ENCODE data around the gene DVL2. TPM values are rescaled to one million over a fixed set of nuclear protein-coding genes. Genes with fewer than 3 reads are reported as not detected.

Gene DVL2
- total and polyA plus RNA-seq, 2 of the 13 experiments (the other 11 are each of a cell fraction or from before 2014, with no cell fraction given), result 5.7 to 38.2 TPM

- TF ChIP-seq, protein P1, sequence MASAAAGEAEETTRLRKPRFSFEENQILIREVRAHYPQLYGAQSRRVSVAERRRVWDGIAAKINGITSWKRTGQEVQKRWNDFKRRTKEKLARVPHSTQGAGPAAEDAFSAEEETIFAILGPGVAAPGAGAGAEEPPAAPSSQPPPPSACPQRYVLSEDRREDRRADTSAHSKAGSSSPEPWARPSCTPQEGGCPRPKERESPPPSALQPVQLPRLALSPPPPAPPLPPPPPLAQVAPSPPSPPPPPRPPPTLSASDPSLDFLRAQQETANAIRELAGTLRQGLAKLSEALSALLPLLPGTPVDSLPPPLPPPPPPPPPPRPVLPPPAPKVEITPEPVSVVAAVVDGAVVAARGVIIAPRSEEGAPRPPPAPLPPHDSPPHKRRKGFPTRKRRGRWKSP (CRISPR knock-in tag; IDR thresholded peaks at IDR 0.05), result peak; percentile 31; the same call in 1 of the 2 replicates
- TF ChIP-seq JUND (CRISPR knock-in tag; IDR thresholded peaks at IDR 0.05) (no peak), ZNF232 (CRISPR knock-in tag; IDR thresholded peaks at IDR 0.05; ENCODE audit: borderline replicate concordance) (0 out of 2 replicates have a peak, but pooled peaks have one; percentile 60), GMEB1 (CRISPR knock-in tag; IDR thresholded peaks at IDR 0.05; ENCODE audit: borderline replicate concordance) (peak; percentile 72), HNRNPK (IDR thresholded peaks at IDR 0.05; ENCODE audit: low read depth, low read length, poor library complexity, severe bottlenecking) (peak; percentile 95), CENPX (CRISPR knock-in tag; IDR thresholded peaks at IDR 0.05) (no peak), NR3C1 (CRISPR knock-in tag; IDR thresholded peaks at IDR 0.05) (no peak), ZNF607 (CRISPR knock-in tag; IDR thresholded peaks at IDR 0.05; ENCODE audit: borderline replicate concordance) (peak; percentile 93), TAF1 (CRISPR knock-in tag; IDR thresholded peaks at IDR 0.05) (peak; percentile 73; the same call in 1 of the 2 replicates), REPIN1 (CRISPR knock-in tag; IDR thresholded peaks at IDR 0.05; ENCODE audit: borderline replicate concordance, low read depth) (peak; percentile 81; the same call in 1 of the 2 replicates), ATM (IDR thresholded peaks at IDR 0.05; ENCODE audit: borderline replicate concordance) (no peak), HES4 (CRISPR knock-in tag; IDR thresholded peaks at IDR 0.05; ENCODE audit: borderline replicate concordance) (0 out of 2 replicates have a peak, but pooled peaks have one; percentile 32), NFE2L2 (IDR thresholded peaks at IDR 0.05; ENCODE audit: low read length) (no peak), HNF4A (CRISPR knock-in tag; IDR thresholded peaks at IDR 0.05) (peak; percentile 54; the same call in 1 of the 2 replicates), SUZ12 (IDR thresholded peaks at IDR 0.05; ENCODE audit: low read depth, low read length) (no peak), PHF21A (CRISPR knock-in tag; IDR thresholded peaks at IDR 0.05) (no peak; the same call in 1 of the 2 replicates), ZNF557 (CRISPR knock-in tag; IDR thresholded peaks at IDR 0.05) (0 out of 2 replicates have a peak, but pooled peaks have one; percentile 92)
- TF ChIP-seq, protein P2, sequence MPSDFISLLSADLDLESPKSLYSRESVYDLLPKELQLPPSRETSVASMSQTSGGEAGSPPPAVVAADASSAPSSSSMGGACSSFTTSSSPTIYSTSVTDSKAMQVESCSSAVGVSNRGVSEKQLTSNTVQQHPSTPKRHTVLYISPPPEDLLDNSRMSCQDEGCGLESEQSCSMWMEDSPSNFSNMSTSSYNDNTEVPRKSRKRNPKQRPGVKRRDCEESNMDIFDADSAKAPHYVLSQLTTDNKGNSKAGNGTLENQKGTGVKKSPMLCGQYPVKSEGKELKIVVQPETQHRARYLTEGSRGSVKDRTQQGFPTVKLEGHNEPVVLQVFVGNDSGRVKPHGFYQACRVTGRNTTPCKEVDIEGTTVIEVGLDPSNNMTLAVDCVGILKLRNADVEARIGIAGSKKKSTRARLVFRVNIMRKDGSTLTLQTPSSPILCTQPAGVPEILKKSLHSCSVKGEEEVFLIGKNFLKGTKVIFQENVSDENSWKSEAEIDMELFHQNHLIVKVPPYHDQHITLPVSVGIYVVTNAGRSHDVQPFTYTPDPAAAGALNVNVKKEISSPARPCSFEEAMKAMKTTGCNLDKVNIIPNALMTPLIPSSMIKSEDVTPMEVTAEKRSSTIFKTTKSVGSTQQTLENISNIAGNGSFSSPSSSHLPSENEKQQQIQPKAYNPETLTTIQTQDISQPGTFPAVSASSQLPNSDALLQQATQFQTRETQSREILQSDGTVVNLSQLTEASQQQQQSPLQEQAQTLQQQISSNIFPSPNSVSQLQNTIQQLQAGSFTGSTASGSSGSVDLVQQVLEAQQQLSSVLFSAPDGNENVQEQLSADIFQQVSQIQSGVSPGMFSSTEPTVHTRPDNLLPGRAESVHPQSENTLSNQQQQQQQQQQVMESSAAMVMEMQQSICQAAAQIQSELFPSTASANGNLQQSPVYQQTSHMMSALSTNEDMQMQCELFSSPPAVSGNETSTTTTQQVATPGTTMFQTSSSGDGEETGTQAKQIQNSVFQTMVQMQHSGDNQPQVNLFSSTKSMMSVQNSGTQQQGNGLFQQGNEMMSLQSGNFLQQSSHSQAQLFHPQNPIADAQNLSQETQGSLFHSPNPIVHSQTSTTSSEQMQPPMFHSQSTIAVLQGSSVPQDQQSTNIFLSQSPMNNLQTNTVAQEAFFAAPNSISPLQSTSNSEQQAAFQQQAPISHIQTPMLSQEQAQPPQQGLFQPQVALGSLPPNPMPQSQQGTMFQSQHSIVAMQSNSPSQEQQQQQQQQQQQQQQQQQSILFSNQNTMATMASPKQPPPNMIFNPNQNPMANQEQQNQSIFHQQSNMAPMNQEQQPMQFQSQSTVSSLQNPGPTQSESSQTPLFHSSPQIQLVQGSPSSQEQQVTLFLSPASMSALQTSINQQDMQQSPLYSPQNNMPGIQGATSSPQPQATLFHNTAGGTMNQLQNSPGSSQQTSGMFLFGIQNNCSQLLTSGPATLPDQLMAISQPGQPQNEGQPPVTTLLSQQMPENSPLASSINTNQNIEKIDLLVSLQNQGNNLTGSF (CRISPR knock-in tag; IDR thresholded peaks at IDR 0.05), result peak; percentile 72; the same call in 1 of the 2 replicates
- TF ChIP-seq, protein P3, sequence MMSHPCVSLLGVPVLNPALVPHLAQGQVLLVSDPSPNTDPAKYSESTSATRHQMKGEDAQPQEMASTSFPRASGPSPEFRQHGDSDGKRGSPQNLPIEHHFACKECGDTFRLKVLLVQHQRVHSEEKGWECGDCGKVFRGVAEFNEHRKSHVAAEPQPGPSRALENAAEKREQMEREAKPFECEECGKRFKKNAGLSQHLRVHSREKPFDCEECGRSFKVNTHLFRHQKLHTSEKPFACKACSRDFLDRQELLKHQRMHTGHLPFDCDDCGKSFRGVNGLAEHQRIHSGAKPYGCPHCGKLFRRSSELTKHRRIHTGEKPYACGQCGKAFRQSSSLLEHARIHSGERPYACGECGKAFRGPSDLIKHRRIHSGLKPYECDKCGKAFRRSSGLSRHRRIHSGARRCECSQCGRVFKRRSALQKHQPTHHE (CRISPR knock-in tag; IDR thresholded peaks at IDR 0.05; ENCODE audit: borderline replicate concordance), result 0 out of 2 replicates have a peak, but pooled peaks have one; percentile 52
Measured at GRCh38 chr17:7234083-7234951, at the start of gene DVL2 (continued).

Data from HepG2 (cell line).